Muscle layer of duodenum (tissue), 2 donors: Measurements from ENCODE around the gene PLCH1.

Source experiments
- H3K27ac ChIP-seq: one replicate; pipeline ENCODE4 v1.7.0; 2013; ENCODE audit warnings: mild to moderate bottlenecking, low read length
- H3K27me3 ChIP-seq: one replicate; pipeline ENCODE4 v1.7.0; 2013; ENCODE audit warnings: low read depth, mild to moderate bottlenecking, control low read depth, low read length
- H3K36me3 ChIP-seq, 2 donors: one replicate each; pipeline ENCODE4 v1.7.0; 2013; ENCODE audit warnings: low read length in 2 of 2, control low read depth in 1 of 2, mild to moderate bottlenecking in 1 of 2; ENCODE audit not compliant: insufficient read depth in 2 of 2, control insufficient read depth in 1 of 2
- H3K4me1 ChIP-seq, 2 donors: one replicate each; pipeline ENCODE4 v1.7.0; 2013; ENCODE audit warnings: low read length in 2 of 2, mild to moderate bottlenecking in 2 of 2, control low read depth in 1 of 2, moderate library complexity in 1 of 2; ENCODE audit not compliant: insufficient read depth in 2 of 2, control insufficient read depth in 1 of 2
- H3K4me3 ChIP-seq, 2 donors: one replicate each; pipeline ENCODE4 v1.7.0; 2013; ENCODE audit warnings: low read length in 2 of 2, low read depth in 1 of 2, mild to moderate bottlenecking in 1 of 2
- H3K9me3 ChIP-seq, 2 donors: one replicate each; pipeline ENCODE4 v1.7.0; 2013; ENCODE audit warnings: low read length in 2 of 2, control low read depth in 1 of 2, mild to moderate bottlenecking in 1 of 2; ENCODE audit not compliant: control insufficient read depth in 1 of 2
- donor health status: healthy.

The PLCH1 gene

GRCh38 chr3:155596615-155597014 lies 148.3 kb downstream of the PLCH1 start:
- no peak overlapping the region for H3K4me3 ChIP-seq
- no peak overlapping the region for H3K27ac ChIP-seq
- H3K36me3 ChIP-seq, result no peaks in the 10 kb centered on the region
- no peaks in the 10 kb centered on the region for H3K27me3 ChIP-seq
- no peaks in the 10 kb centered on the region for H3K4me1 ChIP-seq
- H3K9me3 ChIP-seq, result no peaks in the 10 kb centered on the region

DNA sequence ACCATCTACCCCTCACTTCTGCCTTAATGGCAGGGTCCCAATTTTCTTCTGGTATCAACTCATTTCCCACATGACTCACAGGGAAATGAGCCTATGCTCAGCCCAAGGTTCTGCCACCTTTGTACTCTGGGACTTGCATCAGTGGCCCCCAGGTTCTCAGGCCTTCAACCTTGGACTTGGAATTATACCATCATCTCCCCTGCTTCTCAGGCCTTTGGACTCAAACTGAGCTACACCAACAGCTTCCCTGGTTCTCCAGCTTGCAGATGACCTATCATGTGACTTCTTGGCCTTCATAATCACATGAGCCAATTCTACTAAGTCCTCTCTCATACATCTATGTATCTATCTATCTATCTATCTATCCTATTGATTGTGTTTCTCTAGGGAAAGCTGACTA lies 149.5 kb downstream of the PLCH1 start:
- Histone ChIP-seq H3K27ac (no peak overlapping the region), H3K4me1 (no peaks in the 10 kb centered on the region), H3K36me3 (no peaks in the 10 kb centered on the region)

DNA sequence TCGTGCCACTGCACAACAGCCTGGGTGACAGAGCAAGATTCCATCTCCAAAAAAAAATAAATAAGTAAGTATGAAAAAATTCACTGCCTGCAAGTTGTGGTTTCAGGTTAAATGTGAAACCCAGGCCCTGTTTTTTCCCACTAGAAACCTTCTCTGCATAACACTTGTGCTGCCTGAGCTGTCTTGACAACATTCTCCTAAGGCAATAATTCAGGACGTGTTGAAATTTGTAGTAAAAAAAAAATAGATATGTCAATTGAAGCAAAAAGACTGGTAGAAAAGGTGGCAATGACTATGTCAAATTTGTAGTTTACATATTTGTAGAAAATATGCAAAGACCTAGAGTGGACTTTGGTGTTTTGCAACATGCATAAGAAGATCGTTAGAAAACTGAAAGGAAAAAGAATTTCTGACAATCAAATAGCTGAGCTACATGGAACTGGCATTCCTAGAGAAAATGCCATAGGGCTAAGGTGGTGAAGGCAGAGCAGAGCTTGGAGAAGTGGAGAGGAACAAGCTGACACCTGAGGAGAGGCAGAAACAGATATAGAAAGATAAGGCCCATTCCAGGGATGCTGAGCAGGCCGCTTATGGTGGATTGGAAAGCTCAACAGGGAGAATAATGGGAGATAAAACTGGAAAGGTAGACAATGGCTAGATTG lies 150.2 kb downstream of the PLCH1 start:
- Histone ChIP-seq H3K27ac (no peak overlapping the region), H3K36me3 (no peaks in the 10 kb centered on the region), H3K4me3 (no peak overlapping the region), H3K4me1 (no peaks in the 10 kb centered on the region), H3K9me3 (no peaks in the 10 kb centered on the region), H3K27me3 (no peaks in the 10 kb centered on the region)

More for the DNA sequence above, 149.5 kb downstream of the PLCH1 start:
- Histone ChIP-seq H3K27me3 (no peaks in the 10 kb centered on the region), H3K9me3 (no peaks in the 10 kb centered on the region), H3K4me3 (no peak overlapping the region)

DNA sequence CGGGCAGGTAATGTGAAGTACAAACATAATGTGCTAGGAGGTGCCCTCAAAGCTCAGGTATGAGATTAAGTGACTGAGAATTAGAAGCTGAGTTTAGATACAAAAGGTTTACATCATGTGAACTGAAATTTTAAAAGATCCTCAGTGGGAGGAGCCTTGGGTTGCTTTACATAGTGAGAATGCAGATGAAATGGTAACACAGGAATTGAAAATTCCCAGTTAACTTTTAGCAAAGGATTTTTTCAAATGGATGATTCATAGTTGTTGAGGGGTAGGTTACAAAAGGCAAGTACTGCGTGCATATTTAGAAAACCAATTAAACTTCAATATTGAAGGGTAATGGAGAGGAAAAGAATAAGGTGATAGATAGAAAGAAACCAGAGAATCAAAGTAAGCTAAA lies 157.3 kb downstream of the PLCH1 start:
- no peaks in the 10 kb centered on the region for H3K36me3 ChIP-seq
- H3K4me3 ChIP-seq, result no peak overlapping the region
- H3K9me3 ChIP-seq, result no peaks in the 10 kb centered on the region
- H3K27ac ChIP-seq, result no peak overlapping the region
- H3K4me1 ChIP-seq, result no peaks in the 10 kb centered on the region
- H3K27me3 ChIP-seq, result no peaks in the 10 kb centered on the region

- Histone ChIP-seq H3K27me3 (no peaks in the 10 kb centered on the region), H3K27ac (no peak overlapping the region), H3K4me3 (no peak overlapping the region), H3K4me1 (no peaks in the 10 kb centered on the region), H3K9me3 (no peaks in the 10 kb centered on the region), H3K36me3 (no peaks in the 10 kb centered on the region)
These were observed 159.5 kb downstream of the PLCH1 start for GRCh38 chr3:155585384-155585783.

DNA sequence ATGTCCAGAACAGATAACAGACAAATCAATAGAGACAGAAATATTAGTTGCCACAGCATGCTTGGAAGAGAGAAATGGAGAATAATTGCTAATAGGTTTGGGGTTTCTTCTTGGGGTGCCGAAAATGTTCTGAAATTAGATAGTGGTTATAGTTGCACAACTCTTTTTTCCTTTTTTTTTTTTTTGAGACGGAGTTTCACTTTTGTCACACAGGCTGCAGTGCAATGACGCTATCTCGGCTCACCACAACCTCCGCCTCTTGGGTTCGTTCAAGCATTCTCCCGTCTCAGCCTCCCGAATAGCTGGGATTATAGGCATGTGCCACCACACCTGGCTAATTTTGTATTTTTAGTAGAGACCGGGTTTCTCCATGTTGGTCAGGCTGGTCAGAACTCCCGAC lies 163.3 kb downstream of the PLCH1 start:
- no peaks in the 10 kb centered on the region for H3K4me1 ChIP-seq
- no peaks in the 10 kb centered on the region for H3K9me3 ChIP-seq
- H3K4me3 ChIP-seq, result no peak overlapping the region
- no peaks in the 10 kb centered on the region for H3K36me3 ChIP-seq
- H3K27me3 ChIP-seq, result no peaks in the 10 kb centered on the region
- no peak overlapping the region for H3K27ac ChIP-seq

DNA sequence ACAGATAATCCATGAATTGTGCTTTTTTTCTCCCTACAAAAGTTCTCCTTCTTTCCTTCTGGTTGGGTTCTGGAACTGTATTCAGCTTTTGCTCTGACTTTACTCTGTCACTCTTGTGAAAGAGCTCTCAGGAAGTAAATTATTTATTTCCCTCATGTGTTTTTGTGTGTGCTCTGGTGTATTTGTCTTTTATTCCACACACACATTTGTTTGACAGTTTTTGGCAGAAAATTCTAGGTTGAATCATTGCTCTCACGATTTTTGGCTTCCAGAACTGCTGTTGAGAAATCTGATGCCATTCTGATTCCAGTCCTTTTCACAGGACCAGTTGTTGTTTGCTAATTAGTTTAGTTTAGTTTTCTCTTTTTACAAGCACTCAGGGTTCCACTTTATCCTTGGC lies 172.8 kb downstream of the PLCH1 start:
- H3K4me1 ChIP-seq, result no peaks in the 10 kb centered on the region
- no peak overlapping the region for H3K27ac ChIP-seq
- H3K9me3 ChIP-seq, result no peaks in the 10 kb centered on the region
- H3K27me3 ChIP-seq, result no peaks in the 10 kb centered on the region
- no peak overlapping the region for H3K4me3 ChIP-seq
- no peaks in the 10 kb centered on the region for H3K36me3 ChIP-seq

DNA sequence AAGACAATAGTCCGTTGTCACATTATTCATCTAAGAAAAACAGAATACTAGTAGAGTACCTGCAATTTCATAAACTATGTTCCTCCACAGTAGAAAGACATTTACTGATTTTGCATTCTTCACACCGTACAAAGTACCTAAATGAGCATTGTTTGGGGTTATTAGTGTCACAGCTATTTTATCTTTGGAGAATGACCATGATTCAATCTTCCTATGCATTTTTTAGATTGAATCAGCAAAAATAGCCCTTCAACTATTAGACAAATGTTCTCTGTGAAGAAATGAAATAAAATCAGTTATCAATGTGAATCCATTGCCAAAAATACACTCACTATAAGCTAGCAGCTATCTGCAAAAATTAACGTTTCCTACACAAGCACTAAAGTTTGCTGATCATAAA lies 176.6 kb downstream of the PLCH1 start:
- Histone ChIP-seq H3K4me1 (no peaks in the 10 kb centered on the region), H3K27ac (no peak overlapping the region), H3K4me3 (no peak overlapping the region)

GRCh38 chr3:155560594-155560993 lies 184.3 kb downstream of the PLCH1 start:
- H3K36me3 ChIP-seq, result no peaks in the 10 kb centered on the region
- no peaks in the 10 kb centered on the region for H3K4me1 ChIP-seq
- no peak overlapping the region for H3K4me3 ChIP-seq
- no peaks in the 10 kb centered on the region for H3K27me3 ChIP-seq
- no peaks in the 10 kb centered on the region for H3K9me3 ChIP-seq
- H3K27ac ChIP-seq, result no peak overlapping the region

More for the DNA sequence above, 176.6 kb downstream of the PLCH1 start:
- Histone ChIP-seq H3K27me3 (no peaks in the 10 kb centered on the region), H3K9me3 (no peaks in the 10 kb centered on the region), H3K36me3 (no peaks in the 10 kb centered on the region)

DNA sequence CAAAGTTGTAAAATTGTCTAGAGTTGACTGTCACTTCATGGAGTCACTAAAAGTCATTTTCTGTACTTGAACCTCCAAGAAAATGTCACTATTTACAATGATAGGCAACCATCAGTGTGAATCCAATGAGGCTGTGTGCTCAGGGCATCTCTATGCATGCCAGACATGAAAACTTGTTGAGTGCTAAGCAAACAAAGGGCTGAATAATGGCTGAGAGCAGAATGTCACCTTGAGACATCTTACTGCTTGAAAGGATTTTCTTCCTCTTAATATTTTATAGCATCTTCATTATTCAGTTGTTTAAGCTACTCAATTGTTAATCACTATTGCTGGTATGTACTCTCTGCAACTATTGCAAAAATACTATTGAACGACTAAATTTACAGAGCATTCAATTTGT lies 184.7 kb downstream of the PLCH1 start:
- Histone ChIP-seq H3K9me3 (no peaks in the 10 kb centered on the region), H3K36me3 (no peaks in the 10 kb centered on the region)

DNA sequence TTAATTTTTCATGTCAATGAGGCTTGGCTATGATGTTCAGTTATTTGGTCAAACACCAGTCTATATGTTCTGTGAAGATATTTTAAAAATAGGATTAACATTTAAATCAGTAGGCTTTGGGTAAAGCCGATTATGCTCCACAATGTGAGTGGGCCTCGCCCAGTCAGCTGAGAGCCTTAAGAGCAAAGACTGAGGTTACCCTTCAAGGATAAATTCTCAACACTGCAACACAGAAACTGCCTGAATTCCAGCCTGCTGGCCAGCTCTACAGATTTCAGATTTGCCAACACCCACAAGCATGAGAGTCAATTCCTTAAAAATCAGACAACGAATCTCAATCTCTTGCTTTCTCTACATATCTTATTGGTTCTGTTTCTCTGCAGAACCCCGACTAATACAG lies 188.3 kb downstream of the PLCH1 start:
- Histone ChIP-seq H3K4me3 (no peak overlapping the region), H3K4me1 (no peaks in the 10 kb centered on the region), H3K36me3 (no peaks in the 10 kb centered on the region), H3K27me3 (no peaks in the 10 kb centered on the region), H3K27ac (no peak overlapping the region), H3K9me3 (no peaks in the 10 kb centered on the region)

More for the DNA sequence above, 184.7 kb downstream of the PLCH1 start:
- Histone ChIP-seq H3K27me3 (no peaks in the 10 kb centered on the region), H3K4me1 (no peaks in the 10 kb centered on the region), H3K4me3 (no peak overlapping the region), H3K27ac (no peak overlapping the region)

DNA sequence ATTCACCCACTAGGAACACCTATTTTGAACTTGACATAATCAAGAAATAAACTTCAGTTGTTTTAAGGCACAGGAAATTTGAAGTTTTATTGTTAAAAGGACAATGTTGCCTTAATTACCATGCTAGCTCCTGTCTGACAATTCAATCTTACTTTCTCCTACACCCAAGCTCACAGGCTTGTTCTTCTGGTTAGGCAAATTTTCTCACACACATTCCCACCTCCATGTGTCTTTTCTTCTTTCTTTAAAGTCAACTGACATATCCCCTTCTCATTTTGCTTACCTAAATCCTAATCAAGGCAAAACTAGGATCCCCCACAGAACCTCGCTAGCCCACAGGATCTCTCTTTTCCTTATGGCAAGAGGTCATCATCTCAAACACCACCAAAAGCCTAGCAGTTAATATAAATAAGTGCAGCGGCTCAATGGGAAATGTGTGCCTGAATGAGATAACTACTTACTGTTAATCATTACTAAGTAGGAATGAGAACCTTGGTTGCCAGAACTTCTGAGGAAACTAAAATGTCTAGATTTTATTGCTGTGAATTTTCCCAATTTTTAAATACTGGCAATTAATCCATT lies 189.3 kb downstream of the PLCH1 start:
- Histone ChIP-seq H3K27ac (no peak overlapping the region), H3K4me3 (no peak overlapping the region), H3K36me3 (no peaks in the 10 kb centered on the region), H3K4me1 (no peaks in the 10 kb centered on the region), H3K9me3 (no peaks in the 10 kb centered on the region), H3K27me3 (no peaks in the 10 kb centered on the region)
